AG04450 (cell line): ENCODE results near the gene GPR68. TPM values are rescaled to one million over a fixed set of nuclear protein-coding genes. Genes with fewer than 3 reads are reported as not detected.

Experiments
- CTCF ChIA-PET: fragments of 300-600, 350-600 bp; formaldehyde crosslinking; extraction: SDS; loops from one replicate; lab custom pipeline; 2022; ENCODE audit warnings: antibody characterized with exemption, inconsistent platforms; lab: Charles Lee
- POLR2A ChIA-PET: fragments of 350-600 bp; formaldehyde crosslinking; extraction: SDS; loops from one replicate; lab custom pipeline; 2021; ENCODE audit warnings: antibody characterized with exemption, inconsistent platforms; lab: Yijun Ruan, JAX
- DNase-seq: peaks from one replicate; pipeline ENCODE4 v3.0.0-alpha.2; 2011; ENCODE audit warnings: low read depth, low spot score
- H3K27ac ChIP-seq: one replicate; pipeline ENCODE4 v1.5.1; 2012; ENCODE audit warnings: low read depth, low read length, control low read depth
- H3K27me3 ChIP-seq: one replicate; pipeline ENCODE4 v1.6.0; 2012; ENCODE audit warnings: low read length; ENCODE audit not compliant: control insufficient read depth, insufficient read depth
- H3K4me3 ChIP-seq: 2 replicates; pipeline ENCODE4 v1.5.1; 2011; ENCODE audit warnings: mild to moderate bottlenecking, low read depth, low read length, control low read depth
- H3K9me3 ChIP-seq: 2 replicates; pipeline ENCODE4 v1.5.1; 2012; ENCODE audit warnings: low read length; ENCODE audit not compliant: control insufficient read depth, insufficient read depth
- CTCF ChIP-seq: IDR thresholded peaks from 2 replicates; pipeline ENCODE4 v1.5.1; 2011; ENCODE audit warnings: low read depth, low read length, control low read depth, inconsistent platforms
- polyA minus RNA-seq: library from RNA; depleted of rRNA, polyadenylated mRNA; stranded (reverse); fragments of >200 nt; gene quantifications from 2 replicates; pipeline ENCODE4 v1.2.3, GENCODE V29; 2011; rRNA and poly(A)+ RNA removed
- polyA plus RNA-seq: library from polyadenylated mRNA; depleted of rRNA; stranded (reverse); fragments of >200 nt; gene quantifications from 2 replicates; pipeline ENCODE4 v1.2.3, GENCODE V29; 2011; rRNA removed

GPR68 gene
- polyA plus RNA-seq: 0.83 and 1.4 TPM in 2 replicates
- polyA minus RNA-seq: 0.52 and 1.7 TPM in 2 replicates

- H3K4me3 ChIP-seq: peak within 1 kb of the TSS; percentile 31
Observed at GRCh38 chr14:91244501-91244901, at the start of gene GPR68. GPR68 (minus strand) TSS chr14:91244704; CDS start chr14:91235050, 9,654 bp downstream.

GRCh38 chr14:91294153-91294552, 49.6 kb upstream of the GPR68 start:
- Histone ChIP-seq H3K9me3 (peaks cover 4% of the 10 kb centered on the region; the same call in 1 of the 2 replicates), H3K27me3 (no peaks in the 10 kb centered on the region), H3K4me3 (no peak overlapping the region), H3K27ac (no peak overlapping the region)
- CTCF ChIA-PET: interaction anchor here (0.8 to 1.5 kb wide), 2 partner anchors 29 to 117 kb away, joined by 4 to 6 read pairs; no protein-coding TSS in a partner anchor
- TF ChIP-seq CTCF: no peak
- POLR2A ChIA-PET: no interaction called here
- no peak for DNase-seq

More at GRCh38 chr14:91244501-91244901, at the start of gene GPR68:
- Histone ChIP-seq H3K27me3 (no peaks in the 10 kb centered on the region), H3K27ac (peak within 1 kb of the TSS; percentile 54), H3K9me3 (no peaks in the 10 kb centered on the region)
- TF ChIP-seq CTCF: no peak
- POLR2A ChIA-PET: interaction anchor here (1.1 kb wide), 1 partner anchor 14 kb away, joined by 3 read pairs; no protein-coding TSS in a partner anchor
- CTCF ChIA-PET: interaction anchor here (0.6 to 2.7 kb wide), 3 partner anchors 46 to 71 kb away, joined by 7 to 11 read pairs (median 9); no protein-coding TSS in a partner anchor
- DNase-seq: peak; percentile 46

DNA sequence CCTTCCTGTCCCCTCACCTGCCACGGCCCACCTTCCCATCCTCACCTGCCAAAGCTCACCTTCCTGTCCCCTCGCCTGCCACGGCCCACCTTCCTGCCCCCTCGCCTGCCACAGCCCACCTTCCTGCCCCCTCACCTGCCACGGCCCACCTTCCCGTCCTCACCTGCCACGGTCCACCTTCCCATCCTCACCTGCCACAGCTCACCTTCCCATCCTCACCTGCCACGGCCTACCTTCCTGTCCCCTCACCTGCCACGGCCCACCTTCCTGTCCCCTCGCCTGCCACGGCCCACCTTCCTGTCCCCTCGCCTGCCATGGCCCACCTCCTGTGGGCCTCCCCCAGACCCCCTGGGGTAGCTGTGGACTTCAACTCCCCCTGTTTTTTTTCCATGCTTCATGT, 48.8 kb upstream of the GPR68 start:
- ChIA-PET POLR2A (no interaction called here), CTCF (interaction anchor here (0.7 to 2.9 kb wide), 4 partner anchors 30 to 390 kb away, joined by 4 to 12 read pairs (median 5); no protein-coding TSS in a partner anchor)
- peaks cover 4% of the 10 kb centered on the region; the same call in 1 of the 2 replicates for H3K9me3 ChIP-seq
- no peak for TF ChIP-seq CTCF
- H3K27ac ChIP-seq: no peak overlapping the region
- H3K27me3 ChIP-seq: no peaks in the 10 kb centered on the region
- DNase-seq: no peak
- no peak overlapping the region for H3K4me3 ChIP-seq

DNA sequence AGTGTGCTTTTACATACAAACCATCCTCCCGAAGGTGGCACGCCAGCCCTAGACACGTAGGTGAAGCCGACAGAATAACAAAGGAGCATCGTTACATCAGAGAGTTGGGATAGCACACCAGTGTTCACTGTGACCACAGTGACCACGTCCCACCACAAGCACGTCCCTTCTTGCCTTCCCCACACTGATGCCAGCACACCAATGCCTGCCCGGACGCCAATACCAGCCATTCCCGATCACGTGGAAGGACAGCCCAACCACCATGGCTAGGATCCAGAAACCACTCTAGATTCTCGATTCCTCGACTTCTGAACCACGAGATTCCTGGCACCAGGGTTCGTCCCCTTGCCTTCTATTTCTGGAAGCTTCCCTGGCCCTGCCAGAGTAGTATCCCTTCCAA, 48.0 kb upstream of the GPR68 start:
- Histone ChIP-seq H3K27ac (no peak overlapping the region), H3K4me3 (no peak overlapping the region), H3K9me3 (peaks cover 4% of the 10 kb centered on the region; the same call in 1 of the 2 replicates), H3K27me3 (no peaks in the 10 kb centered on the region)
- TF ChIP-seq CTCF: no peak
- POLR2A ChIA-PET: no interaction called here
- no peak for DNase-seq
- CTCF ChIA-PET: interaction anchor here (0.7 to 2.9 kb wide), 3 partner anchors 31 to 390 kb away, joined by 4 to 15 read pairs (median 12); no protein-coding TSS in a partner anchor

DNA sequence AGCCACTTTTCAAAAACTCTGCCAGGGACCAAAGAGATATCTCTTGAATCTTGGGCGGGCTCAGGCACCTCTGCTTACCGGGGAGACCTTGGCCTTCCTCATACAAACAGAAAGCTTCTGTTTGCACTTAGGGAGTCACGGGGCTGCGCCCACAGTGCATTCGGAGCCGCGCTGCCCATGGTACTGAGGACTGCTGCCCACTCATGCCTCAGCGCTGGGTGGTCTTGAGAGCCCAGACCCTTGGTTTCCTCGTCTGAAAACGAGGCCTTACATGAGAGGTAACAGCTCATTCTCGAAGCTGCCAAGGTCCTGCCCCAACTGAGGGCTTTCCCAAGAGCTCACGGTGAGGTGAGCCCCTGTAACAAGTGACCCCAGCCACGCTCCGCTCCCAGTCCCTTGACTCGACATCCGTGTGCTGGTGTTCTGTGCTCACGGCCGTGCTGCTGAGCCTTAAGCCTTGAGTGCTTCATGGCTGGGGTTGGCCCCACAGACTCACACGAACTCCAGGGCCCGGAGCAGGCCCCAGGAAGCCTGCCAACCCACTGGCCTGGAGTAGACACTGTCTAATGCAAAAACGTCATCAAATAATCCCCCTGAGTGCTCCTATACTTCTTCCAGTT, 47.4 kb upstream of the GPR68 start:
- TF ChIP-seq CTCF: no peak
- Histone ChIP-seq H3K27ac (no peak overlapping the region), H3K27me3 (no peaks in the 10 kb centered on the region), H3K9me3 (peaks cover 4% of the 10 kb centered on the region; the same call in 1 of the 2 replicates), H3K4me3 (no peak overlapping the region)
- DNase-seq: no peak
- POLR2A ChIA-PET: no interaction called here
- CTCF ChIA-PET: interaction anchor here (1.3 to 2.9 kb wide), 4 partner anchors 115 to 389 kb away, joined by 4 to 15 read pairs (median 10); no protein-coding TSS in a partner anchor
